ENCODE measurements around the gene CUL3.

- TF ChIP-seq CTCF (IDR thresholded peaks at IDR 0.05) (no peak), POLR2AphosphoS5 (IDR thresholded peaks at IDR 0.05) (no peak), POLR2A (IDR thresholded peaks at IDR 0.05) (no peak)
Observed at GRCh38 chr2:224596289-224596688, 11.1 kb upstream of the CUL3 start.
